Erythroblast (primary cell): ENCODE results near the gene CDK18.

Experiments used
- GATA1 ChIP-seq: IDR thresholded peaks from 2 replicates; pipeline ENCODE4 v1.6.1; 2011; ENCODE audit warnings: low read depth, mild to moderate bottlenecking, control low read depth, low read length, moderate library complexity
- POLR2A ChIP-seq: IDR thresholded peaks from 2 replicates; pipeline ENCODE4 v1.6.1; 2011; ENCODE audit warnings: mild to moderate bottlenecking, low read length

DNA sequence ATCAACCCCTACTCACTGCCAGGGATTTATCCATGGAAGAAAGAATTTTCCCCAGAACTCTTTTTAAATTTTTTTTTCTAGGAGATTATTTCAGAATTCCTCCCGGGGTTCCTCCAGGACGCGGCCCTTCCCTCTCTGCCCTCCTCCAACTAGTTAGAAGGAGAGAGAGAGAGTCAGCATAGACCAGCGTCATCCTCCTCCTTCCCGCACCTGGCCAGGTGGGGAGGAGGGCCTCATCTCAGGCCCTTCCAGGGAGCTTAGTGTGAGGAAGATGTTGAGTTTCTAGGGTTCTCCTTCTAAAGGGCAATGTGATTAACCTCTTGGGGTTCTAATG is 63.6 kb downstream of the CDK18 start:
- TF ChIP-seq POLR2A (no peak), GATA1 (no peak)
